Activated CD4-positive, alpha-beta memory T cell treated with anti-CD3 and anti-CD28 coated beads, Interleukin-2, amount 10 ng/mL, durations not matched to agents 7 days and 5 days (primary cell): ENCODE results near the gene EIF1. TPM values are rescaled to one million over a fixed set of nuclear protein-coding genes. Genes with fewer than 3 reads are reported as not detected.
"Not testable (repeated sequence)": the region's sequence is repeated elsewhere in the genome, so short reads cannot be mapped to it uniquely, and the experiment has no call there.

Source experiments
- CTCF ChIA-PET: fragments of 350-600 bp; sonication (Branson Sonifier 250); formaldehyde crosslinking; loops from one replicate; lab custom pipeline; 2021; ENCODE audit warnings: antibody characterized with exemption, inconsistent platforms; lab: Charles Lee
- POLR2A ChIA-PET: fragments of 350-600 bp; sonication (Branson Sonifier 250); formaldehyde crosslinking; loops from one replicate; lab custom pipeline; 2021; ENCODE audit warnings: antibody characterized with exemption; lab: Charles Lee
- DNase-seq: peaks from one replicate; pipeline ENCODE4 v3.0.0-alpha.2; 2020
- H3K27ac Mint-ChIP-seq: one replicate; pipeline ENCODE4 v1.8.0; 2021; ENCODE audit warnings: mild to moderate bottlenecking, mixed read lengths
- H3K27me3 Mint-ChIP-seq: one replicate; pipeline ENCODE4 v1.8.0; 2021; ENCODE audit warnings: mixed read lengths
- H3K36me3 Mint-ChIP-seq: one replicate; pipeline ENCODE4 v1.8.0; 2021; ENCODE audit warnings: low read depth, mixed read lengths
- H3K4me1 Mint-ChIP-seq: one replicate; pipeline ENCODE4 v1.8.0; 2021; ENCODE audit warnings: mixed read lengths
- H3K4me3 Mint-ChIP-seq: one replicate; pipeline ENCODE4 v1.8.0; 2021; ENCODE audit warnings: mild to moderate bottlenecking, mixed read lengths
- H3K9me3 Mint-ChIP-seq: one replicate; pipeline ENCODE4 v1.8.0; 2021; ENCODE audit warnings: mixed read lengths
- total RNA-seq, 2 experiments: library from RNA; stranded (reverse); gene quantifications; one replicate each; pipeline ENCODE4 v1.2.3, GENCODE V29; 2021

The EIF1 gene
- total RNA-seq: 100 to 1,000 TPM; 933 to 950 TPM

- peaks cover 39% of the 10 kb centered on the region for H3K4me1 Mint-ChIP-seq
- ChIA-PET CTCF (interaction anchor here (0.9 to 17.1 kb wide), 12 partner anchors 8 to 870 kb away, joined by 3 to 395 read pairs (median 7); partner anchors contain the start of genes ACLY and P3H4), POLR2A (interaction anchor here (0.5 to 6.9 kb wide), 57 partner anchors 10 to 1470 kb away, joined by 3 to 494 read pairs (median 5); partner anchors contain the start of genes ACLY, CCR7, CNP and DHX58)
- peak within 1 kb of the TSS; percentile 98 for H3K27ac Mint-ChIP-seq
- DNase-seq: peak; percentile 100
- peaks cover 52% of the 10 kb centered on the region for H3K36me3 Mint-ChIP-seq
- H3K4me3 Mint-ChIP-seq: peak within 1 kb of the TSS; percentile 88
- H3K9me3 Mint-ChIP-seq: no peaks in the 10 kb centered on the region
- no peaks in the 10 kb centered on the region for H3K27me3 Mint-ChIP-seq
These were observed at the start of gene EIF1 for GRCh38 chr17:41688641-41689496. EIF1 (plus strand) TSS chr17:41688885; CDS start chr17:41689039, 154 bp downstream.

GRCh38 chr17:41638941-41639340, 49.7 kb upstream of the EIF1 start:
- DNase-seq: no peak
- POLR2A ChIA-PET: no interaction called here
- H3K27me3 Mint-ChIP-seq: no peaks in the 10 kb centered on the region
- H3K4me1 Mint-ChIP-seq: no peaks in the 10 kb centered on the region
- CTCF ChIA-PET: interaction anchor here (2.1 kb wide), 1 partner anchor 10 kb away, joined by 10 read pairs; no protein-coding TSS in a partner anchor
- H3K36me3 Mint-ChIP-seq: no peaks in the 10 kb centered on the region
- no peak overlapping the region for H3K27ac Mint-ChIP-seq
- H3K9me3 Mint-ChIP-seq: no peaks in the 10 kb centered on the region
- no peak overlapping the region for H3K4me3 Mint-ChIP-seq

GRCh38 chr17:41639492-41640473, 48.9 kb upstream of the EIF1 start:
- ChIA-PET CTCF (interaction anchor here (0.6 to 2.1 kb wide), 3 partner anchors 9 to 91 kb away, joined by 3 to 10 read pairs (median 5); no protein-coding TSS in a partner anchor), POLR2A (no interaction called here)
- no peak for DNase-seq
- H3K4me3 Mint-ChIP-seq: no peak overlapping the region
- H3K4me1 Mint-ChIP-seq: no peaks in the 10 kb centered on the region
- H3K36me3 Mint-ChIP-seq: no peaks in the 10 kb centered on the region
- no peaks in the 10 kb centered on the region for H3K9me3 Mint-ChIP-seq
- no peak overlapping the region for H3K27ac Mint-ChIP-seq
- no peaks in the 10 kb centered on the region for H3K27me3 Mint-ChIP-seq

- POLR2A ChIA-PET, H3K4me1 Mint-ChIP-seq, H3K27me3 Mint-ChIP-seq, H3K4me3 Mint-ChIP-seq, H3K27ac Mint-ChIP-seq, H3K36me3 Mint-ChIP-seq, DNase-seq, H3K9me3 Mint-ChIP-seq: not testable (repeated sequence)
- CTCF ChIA-PET: interaction anchor here (1.7 to 2.1 kb wide), 2 partner anchors 8 to 92 kb away, joined by 5 to 10 read pairs; no protein-coding TSS in a partner anchor
These were observed 48.1 kb upstream of the EIF1 start for GRCh38 chr17:41640596-41640995.

GRCh38 chr17:41642252-41643156, 46.2 kb upstream of the EIF1 start:
- Mint-ChIP-seq H3K9me3 (no peaks in the 10 kb centered on the region), H3K27ac (no peak overlapping the region), H3K36me3 (no peaks in the 10 kb centered on the region), H3K4me1 (no peaks in the 10 kb centered on the region), H3K4me3 (no peak overlapping the region), H3K27me3 (peaks cover 8% of the 10 kb centered on the region)
- CTCF ChIA-PET: no interaction called here
- POLR2A ChIA-PET: interaction anchor here (1.1 kb wide), 1 partner anchor 46 kb away, joined by 3 read pairs; the partner anchor contains the start of gene EIF1
- no peak for DNase-seq

GRCh38 chr17:41647038-41647813, 41.5 kb upstream of the EIF1 start:
- Mint-ChIP-seq H3K36me3 (no peaks in the 10 kb centered on the region), H3K27me3 (peaks cover 8% of the 10 kb centered on the region), H3K27ac (no peak overlapping the region), H3K4me1 (peaks cover 11% of the 10 kb centered on the region), H3K9me3 (no peaks in the 10 kb centered on the region), H3K4me3 (no peak overlapping the region)
- no peak for DNase-seq
- ChIA-PET POLR2A (interaction anchor here (1.6 to 3.0 kb wide), 4 partner anchors 17 to 41 kb away, joined by 4 to 13 read pairs (median 9); partner anchors contain the start of gene EIF1), CTCF (interaction anchor here (1.8 to 11.7 kb wide), 7 partner anchors 10 to 315 kb away, joined by 4 to 330 read pairs (median 14); partner anchors contain the start of gene EIF1)

- ChIA-PET CTCF (interaction anchor here (0.6 to 11.7 kb wide), 28 partner anchors 8 to 1902 kb away, joined by 3 to 330 read pairs (median 5); partner anchors contain the start of genes EIF1 and KRT9), POLR2A (interaction anchor here (1.0 to 3.0 kb wide), 8 partner anchors 15 to 842 kb away, joined by 3 to 13 read pairs (median 4); partner anchors contain the start of gene EIF1)
- no peaks in the 10 kb centered on the region for H3K36me3 Mint-ChIP-seq
- H3K4me1 Mint-ChIP-seq: peaks cover 11% of the 10 kb centered on the region
- DNase-seq: peak; percentile 87
- peak overlapping the region; percentile 52 for H3K4me3 Mint-ChIP-seq
- H3K27ac Mint-ChIP-seq: no peak overlapping the region
- H3K9me3 Mint-ChIP-seq: no peaks in the 10 kb centered on the region
- H3K27me3 Mint-ChIP-seq: peaks cover 8% of the 10 kb centered on the region
These were observed 40.7 kb upstream of the EIF1 start for GRCh38 chr17:41647940-41648410.

GRCh38 chr17:41648411-41649195, 40.1 kb upstream of the EIF1 start:
- Mint-ChIP-seq H3K4me1 (peaks cover 11% of the 10 kb centered on the region), H3K4me3 (peak overlapping the region; percentile 52), H3K9me3 (no peaks in the 10 kb centered on the region), H3K36me3 (no peaks in the 10 kb centered on the region), H3K27me3 (peaks cover 8% of the 10 kb centered on the region), H3K27ac (peak overlapping the region; percentile 9)
- DNase-seq: peak; percentile 85
- POLR2A ChIA-PET: interaction anchor here (0.8 to 3.0 kb wide), 9 partner anchors 14 to 843 kb away, joined by 3 to 13 read pairs (median 4); partner anchors contain the start of gene EIF1
- CTCF ChIA-PET: interaction anchor here (0.6 to 11.7 kb wide), 45 partner anchors 9 to 1901 kb away, joined by 3 to 330 read pairs (median 4); partner anchors contain the start of genes EIF1, KLHL11, KRT36 and KRT9

- Mint-ChIP-seq H3K4me3 (no peak overlapping the region), H3K27me3 (peaks cover 8% of the 10 kb centered on the region), H3K36me3 (no peaks in the 10 kb centered on the region), H3K4me1 (peaks cover 11% of the 10 kb centered on the region), H3K9me3 (no peaks in the 10 kb centered on the region), H3K27ac (no peak overlapping the region)
- DNase-seq: no peak
- ChIA-PET POLR2A (interaction anchor here (1.4 to 3.0 kb wide), 2 partner anchors 13 to 16 kb away, joined by 5 to 13 read pairs; no protein-coding TSS in a partner anchor), CTCF (interaction anchor here (0.9 to 11.7 kb wide), 7 partner anchors 10 to 101 kb away, joined by 3 to 330 read pairs (median 9); partner anchors contain the start of genes EIF1 and KRT9)
These were observed 38.7 kb upstream of the EIF1 start for GRCh38 chr17:41649923-41650519.
